Measurements from ENCODE around the gene MATK.

MATK gene

DNA sequence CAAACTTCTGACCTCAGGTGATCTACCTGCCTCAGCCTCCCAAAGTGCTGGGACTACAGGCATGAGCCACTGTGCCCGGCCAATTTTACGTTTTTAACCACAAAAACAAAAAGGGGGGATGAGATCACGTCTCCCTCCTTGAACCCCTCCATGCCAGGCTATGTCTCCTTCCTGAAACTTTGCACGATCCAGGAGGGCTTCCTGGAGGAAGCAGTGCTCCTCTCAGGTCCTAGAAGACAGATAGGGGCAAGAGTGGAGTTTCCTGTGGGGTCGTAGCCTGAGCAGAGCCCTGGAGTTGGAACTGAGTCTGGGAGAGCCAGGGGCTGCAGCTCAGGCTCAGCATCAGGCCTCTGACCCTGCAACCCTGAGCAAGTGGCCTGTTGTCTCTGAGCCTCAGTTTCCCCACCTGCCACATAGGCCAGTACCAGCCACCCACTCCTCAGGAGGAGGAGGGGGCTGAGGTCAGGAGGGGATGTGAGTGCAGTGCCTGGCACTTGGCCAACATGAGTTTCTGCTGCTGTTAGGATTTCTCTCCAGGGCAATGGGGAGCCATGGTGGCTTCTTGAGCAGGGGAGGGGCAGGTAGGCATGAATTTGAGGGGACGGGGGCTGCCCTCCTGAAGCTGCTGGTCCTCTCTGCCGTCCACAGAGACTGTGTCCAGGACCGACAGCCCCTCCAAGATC, 40.7 kb downstream of the MATK start:
- no peak for DNase-seq

DNA sequence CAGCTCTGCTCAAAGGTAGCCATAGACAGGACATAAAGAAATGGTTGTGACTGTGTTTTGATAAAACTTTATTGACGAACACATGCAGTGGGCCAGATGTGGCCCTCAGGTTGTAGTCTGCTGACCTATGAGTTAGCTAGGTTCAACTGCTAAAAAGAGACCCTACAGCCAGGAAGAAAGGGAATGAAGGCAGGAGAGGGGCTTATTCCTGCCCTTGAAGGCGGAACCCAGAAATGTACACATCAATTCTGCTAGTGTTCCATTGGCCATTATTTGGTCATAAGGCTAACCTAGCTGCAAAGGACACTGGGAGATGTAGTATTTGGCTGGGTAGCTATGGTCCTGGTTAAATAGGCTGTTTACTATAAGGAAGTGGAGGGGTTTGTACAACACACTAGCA, 42.7 kb downstream of the MATK start:
- no peak for DNase-seq

DNA sequence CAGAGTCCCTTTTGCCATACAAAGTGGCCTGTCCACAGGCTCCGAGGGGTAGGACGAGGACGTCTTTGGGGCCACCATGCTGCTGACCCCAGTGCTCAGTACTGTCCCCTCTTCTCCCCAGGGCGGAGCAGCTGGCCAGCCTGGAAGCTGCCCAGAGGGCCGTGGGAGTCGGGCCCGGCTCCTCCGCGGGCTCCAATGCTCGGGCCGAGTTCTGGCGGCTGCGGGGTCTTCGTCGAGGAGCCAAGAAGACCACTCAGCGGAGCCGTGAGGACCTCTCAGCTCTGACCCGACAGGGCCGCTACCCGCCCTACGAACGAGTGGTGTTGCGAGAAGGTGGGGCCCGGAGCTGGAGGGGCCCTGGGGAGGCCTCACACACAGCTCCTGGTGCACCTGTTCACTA, 45.8 kb downstream of the MATK start:
- no peak for DNase-seq

DNA sequence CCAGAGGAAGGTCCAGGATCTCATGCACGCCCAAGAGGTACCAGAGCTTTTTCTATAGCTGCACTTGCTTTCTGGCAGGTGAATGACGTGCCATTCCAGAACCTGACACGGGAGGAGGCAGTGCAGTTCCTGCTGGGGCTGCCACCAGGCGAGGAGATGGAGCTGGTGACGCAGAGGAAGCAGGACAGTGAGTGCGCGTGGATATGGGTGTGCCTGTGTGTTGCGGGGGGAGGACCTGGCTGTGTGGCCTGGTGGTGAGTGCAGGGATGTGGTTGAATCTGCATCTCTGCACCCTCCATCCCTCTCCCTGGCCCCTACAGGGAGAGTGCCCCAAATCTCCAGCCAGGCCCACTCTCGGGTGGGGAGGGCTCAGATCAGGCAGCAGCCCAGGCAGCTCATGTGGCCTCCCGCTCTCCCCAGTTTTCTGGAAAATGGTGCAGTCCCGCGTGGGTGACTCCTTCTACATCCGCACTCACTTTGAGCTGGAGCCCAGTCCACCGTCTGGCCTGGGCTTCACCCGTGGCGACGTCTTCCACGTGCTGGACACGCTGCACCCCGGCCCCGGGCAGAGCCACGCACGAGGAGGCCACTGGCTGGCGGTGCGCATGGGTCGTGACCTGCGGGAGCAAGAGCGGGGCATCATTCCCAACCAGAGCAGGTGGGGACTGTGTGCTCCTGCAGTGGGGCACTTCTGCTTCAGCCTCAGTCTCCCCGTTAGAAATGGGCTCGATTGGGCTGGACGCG, 47.5 kb downstream of the MATK start:
- no peak for DNase-seq

DNA sequence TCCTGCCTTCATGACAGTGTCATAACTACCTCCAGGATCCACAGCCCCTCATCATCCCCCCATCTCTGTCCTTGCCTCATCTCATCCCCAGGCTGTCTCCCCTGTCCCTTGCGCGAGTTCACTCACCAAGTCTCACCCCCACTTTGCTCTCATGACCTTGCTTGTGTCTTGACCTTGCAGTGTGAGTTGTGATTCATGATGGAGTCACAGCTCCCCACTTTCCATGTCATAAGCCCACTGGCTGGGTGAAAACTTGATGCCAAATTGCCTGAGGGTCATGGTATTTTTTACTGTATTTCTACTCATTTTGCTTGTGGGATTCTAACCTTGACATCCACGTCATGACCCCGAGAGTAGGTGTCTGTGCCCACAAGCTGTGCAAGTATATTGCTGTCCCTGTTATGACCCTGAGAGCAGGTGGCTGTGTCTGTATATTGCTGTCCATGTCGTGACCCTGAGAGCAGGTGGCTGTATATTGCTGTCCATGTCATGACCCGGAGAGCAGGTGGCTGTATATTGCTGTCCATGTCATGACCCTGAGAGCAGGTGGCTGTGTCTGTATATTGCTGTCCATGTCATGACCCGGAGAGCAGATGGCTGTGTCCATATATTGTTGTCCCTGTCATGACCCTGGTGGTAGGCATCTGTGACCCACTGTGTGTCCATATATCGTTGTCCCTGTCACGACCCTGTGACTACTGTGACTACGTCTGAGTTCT, 48.5 kb downstream of the MATK start:
- DNase-seq = no peak

DNA sequence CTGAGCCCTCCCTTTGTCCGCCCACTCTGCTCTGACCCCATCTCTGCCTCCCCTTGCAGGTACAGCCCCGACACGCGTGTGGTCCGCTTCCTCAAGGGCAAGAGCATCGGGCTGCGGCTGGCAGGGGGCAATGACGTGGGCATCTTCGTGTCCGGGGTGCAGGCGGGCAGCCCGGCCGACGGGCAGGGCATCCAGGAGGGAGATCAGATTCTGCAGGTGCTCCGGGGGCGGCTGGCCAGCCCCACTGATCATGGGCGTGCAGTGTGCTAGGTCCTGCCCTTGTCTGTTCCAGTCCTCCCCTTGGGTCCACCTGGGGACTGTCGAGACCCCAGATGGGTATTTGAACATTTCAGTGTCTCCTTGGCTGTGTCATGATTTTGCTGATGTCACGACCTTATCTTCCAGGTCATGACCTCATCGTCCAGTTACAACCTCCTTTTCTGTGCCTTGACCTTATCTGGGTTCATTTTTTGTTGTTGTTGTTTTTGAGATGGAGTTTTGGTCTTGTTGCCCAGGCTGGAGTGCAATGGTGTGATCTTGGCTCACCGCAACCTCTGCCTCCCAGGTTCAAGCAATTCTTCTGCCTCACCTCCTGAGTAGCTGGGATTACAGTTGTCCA, 50.0 kb downstream of the MATK start:
- no peak for DNase-seq

DNA sequence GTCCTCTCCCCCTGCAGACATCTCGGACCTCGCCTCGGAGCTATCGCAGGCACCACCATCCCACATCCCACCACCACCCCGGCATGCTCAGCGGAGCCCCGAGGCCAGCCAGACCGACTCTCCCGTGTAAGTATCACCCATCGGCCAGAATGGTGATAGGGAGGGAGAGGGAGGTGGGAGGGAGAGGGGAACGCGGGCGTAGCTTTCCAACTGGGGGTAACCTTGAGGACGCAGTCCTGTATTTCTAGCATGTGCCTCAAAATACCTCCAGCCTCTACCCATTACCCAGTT, 51.9 kb downstream of the MATK start:
- DNase-seq = no peak

DNA sequence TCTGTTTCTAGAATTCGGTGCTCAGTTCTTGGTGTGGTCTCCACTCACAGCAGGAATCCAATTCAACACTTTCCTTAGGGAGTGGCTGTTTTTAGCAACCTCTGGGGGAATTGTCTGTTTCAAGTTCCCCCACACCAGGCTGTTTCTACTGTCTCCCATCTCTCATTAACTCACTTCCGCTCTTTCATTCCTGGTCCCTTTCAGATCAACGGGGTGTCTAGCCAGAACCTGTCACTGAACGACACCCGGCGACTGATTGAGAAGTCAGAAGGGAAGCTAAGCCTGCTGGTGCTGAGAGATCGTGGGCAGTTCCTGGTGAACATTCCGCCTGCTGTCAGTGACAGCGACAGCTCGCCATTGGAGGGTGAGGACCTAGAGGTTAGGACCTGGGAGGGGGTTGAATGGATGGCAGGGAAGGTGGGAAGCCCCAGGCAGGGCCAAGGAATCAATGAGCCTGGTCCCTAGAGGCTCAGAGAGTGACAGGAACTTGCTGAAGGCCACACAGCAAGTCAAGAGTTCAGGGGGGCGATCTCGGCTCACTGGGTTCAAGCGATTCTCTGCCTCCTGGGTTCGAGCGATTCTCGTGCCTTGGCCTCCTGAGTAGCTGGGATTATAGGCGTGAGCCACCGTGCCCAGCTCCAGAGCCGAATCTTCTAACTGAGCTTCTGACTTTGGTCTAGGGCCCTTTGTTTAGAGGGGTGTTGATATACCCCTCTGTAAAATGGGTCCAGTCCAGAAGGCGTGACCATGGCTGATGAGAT, 52.5 kb downstream of the MATK start:
- no peak for DNase-seq

DNA sequence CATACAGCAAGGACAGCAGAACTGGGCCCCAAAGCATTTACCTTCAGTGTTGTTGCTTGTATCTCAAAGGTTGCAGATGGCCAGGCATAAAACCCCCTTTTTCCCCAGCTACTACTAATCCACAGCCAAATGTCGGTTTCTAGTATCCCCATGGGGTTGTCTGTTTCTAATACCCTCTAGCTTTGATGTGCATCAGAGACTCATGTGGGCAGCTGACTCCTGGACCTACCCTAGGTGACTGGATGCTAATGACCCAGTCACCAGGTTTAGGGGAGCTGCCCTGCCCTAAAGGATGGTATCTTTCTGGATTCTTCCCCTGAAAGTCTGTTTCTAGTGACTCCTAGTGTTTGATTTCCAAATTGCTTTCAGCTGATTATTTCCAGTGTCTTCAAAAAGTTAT, 54.1 kb downstream of the MATK start:
- no peak for DNase-seq

DNA sequence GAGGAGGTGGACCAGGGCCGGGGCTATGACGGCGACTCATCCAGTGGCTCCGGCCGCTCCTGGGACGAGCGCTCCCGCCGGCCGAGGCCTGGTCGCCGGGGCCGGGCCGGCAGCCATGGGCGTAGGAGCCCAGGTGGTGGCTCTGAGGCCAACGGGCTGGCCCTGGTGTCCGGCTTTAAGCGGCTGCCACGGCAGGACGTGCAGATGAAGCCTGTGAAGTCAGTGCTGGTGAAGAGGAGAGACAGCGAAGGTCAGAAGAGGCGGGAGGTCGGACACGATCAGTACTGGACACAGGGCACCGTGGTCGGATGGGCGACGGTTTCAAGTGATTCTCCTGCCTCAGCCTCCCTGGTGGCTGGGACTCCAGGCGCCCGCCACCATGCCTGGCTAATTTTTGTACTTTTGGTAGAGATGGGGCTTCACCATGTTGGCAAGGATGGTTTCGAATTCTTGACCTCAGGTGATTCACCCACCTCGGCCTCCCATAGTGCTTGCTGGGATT, 55.7 kb downstream of the MATK start:
- no peak for DNase-seq
